Endothelial cell of umbilical vein (primary cell): ENCODE data around the gene IL9. TPM values are rescaled to one million over a fixed set of nuclear protein-coding genes. Genes with fewer than 3 reads are reported as not detected.

Experiments used
- BruUV-seq: library from RNA; stranded (reverse); fragments of 400-500 nt; replicated peaks from 2 replicates; lab custom pipeline; 2021; lab: Mats Ljungman, UMichigan
- CTCF ChIA-PET: fragments of 300-600, 350-600 bp; sonication (Branson Sonifier 250); formaldehyde crosslinking; loops from one replicate; lab custom pipeline; 2021; ENCODE audit warnings: antibody characterized with exemption, inconsistent platforms; lab: Charles Lee
- POLR2A ChIA-PET: fragments of 300-600, 350-600 bp; sonication (Branson Sonifier 250); formaldehyde crosslinking; loops from one replicate; lab custom pipeline; 2021; ENCODE audit warnings: antibody characterized with exemption, inconsistent platforms; lab: Charles Lee
- DNase-seq: peaks from one replicate; pipeline ENCODE4 v3.0.0-alpha.2; 2011; ENCODE audit warnings: low read depth, low spot score
- FAIRE-seq: peaks from 2 replicates; lab custom pipeline; 2011; peaks lifted over from hg19 to GRCh38; lab: Jason Lieb, UNC
- H2AFZ ChIP-seq: 2 replicates; pipeline ENCODE4 v1.6.0; 2012; ENCODE audit warnings: low read depth, low read length, control low read depth, inconsistent platforms
- H3K27ac ChIP-seq: 2 replicates; pipeline ENCODE4 v1.5.1; 2011; ENCODE audit warnings: low read depth, mild to moderate bottlenecking, control low read depth, low read length, moderate library complexity; ENCODE audit not compliant: insufficient read depth
- H3K27me3 ChIP-seq, 2 experiments: 2 replicates each; pipeline versions ENCODE4 v1.6.0 to v1.6.1; 2011; ENCODE audit warnings: low read length in 2 of 2, mixed read lengths in 1 of 2; ENCODE audit not compliant: control insufficient read depth in 2 of 2, insufficient read depth in 2 of 2
- H3K36me3 ChIP-seq, 2 experiments: 2 replicates in 1 of 2; 3 replicates in 1 of 2; pipeline ENCODE4 v1.5.1; 2011; ENCODE audit warnings: low read length in 2 of 2, mild to moderate bottlenecking in 1 of 2, moderate library complexity in 1 of 2; ENCODE audit not compliant: control insufficient read depth in 2 of 2, insufficient read depth in 2 of 2; ENCODE audit errors: extremely low read depth in 1 of 2
- H3K4me1 ChIP-seq: 3 replicates; pipeline ENCODE4 v1.5.1; 2011; ENCODE audit warnings: mild to moderate bottlenecking, low read length; ENCODE audit not compliant: control insufficient read depth, insufficient read depth; ENCODE audit errors: extremely low read depth
- H3K4me2 ChIP-seq: 2 replicates; pipeline ENCODE4 v1.6.1; 2011; ENCODE audit warnings: low read length, control low read depth, mixed read lengths; ENCODE audit not compliant: insufficient read depth
- H3K4me3 ChIP-seq, 3 experiments: fragments of 200-600 bp in 1 of 3; sonication (generic), shearing (Covaris generic) in 1 of 3; replicated peaks in 1 of 3; 2 replicates each; pipeline ENCODE4 v1.5.1; 2011 to 2016; ENCODE audit warnings: control low read depth in 3 of 3, low read length in 3 of 3, mild to moderate bottlenecking in 2 of 3, inconsistent platforms in 1 of 3, low read depth in 1 of 3, moderate library complexity in 1 of 3; ENCODE audit not compliant: insufficient read depth in 1 of 3
- H3K79me2 ChIP-seq: 2 replicates; pipeline ENCODE4 v1.6.0; 2012; ENCODE audit warnings: low read length, inconsistent platforms; ENCODE audit not compliant: control insufficient read depth, insufficient read depth
- H3K9ac ChIP-seq: replicated peaks from 2 replicates; pipeline ENCODE3; 2011; ENCODE audit warnings: low read length, control low read depth; ENCODE audit not compliant: insufficient read depth; ENCODE audit errors: extremely low read depth
- H3K9me1 ChIP-seq: replicated peaks from 3 replicates; pipeline ENCODE4 v1.6.0; 2011; ENCODE audit warnings: mild to moderate bottlenecking, low read length; ENCODE audit not compliant: control insufficient read depth, insufficient read depth; ENCODE audit errors: extremely low read depth
- H3K9me3 ChIP-seq: replicated peaks from 2 replicates; pipeline ENCODE4 v1.5.1; 2012; ENCODE audit warnings: low read length, inconsistent platforms; ENCODE audit not compliant: control insufficient read depth, insufficient read depth
- H4K20me1 ChIP-seq: replicated peaks from 2 replicates; pipeline ENCODE3; 2011; ENCODE audit warnings: mild to moderate bottlenecking, low read length; ENCODE audit not compliant: control insufficient read depth, insufficient read depth; ENCODE audit errors: extremely low read depth
- EZH2 ChIP-seq: IDR thresholded peaks from 2 replicates; pipeline ENCODE4 v1.6.1; 2012; ENCODE audit warnings: borderline replicate concordance, low read depth, mild to moderate bottlenecking, moderate library complexity, low read length, inconsistent platforms; ENCODE audit not compliant: severe bottlenecking
- FOS ChIP-seq: IDR thresholded peaks from 2 replicates; pipeline ENCODE4 v1.6.1; 2011; ENCODE audit warnings: mild to moderate bottlenecking, low read length, moderate library complexity, borderline replicate concordance; ENCODE audit not compliant: insufficient read depth
- GATA2 ChIP-seq: IDR thresholded peaks from 2 replicates; pipeline ENCODE4 v1.7.0; 2011; ENCODE audit warnings: low read depth, mild to moderate bottlenecking, moderate library complexity, mixed read lengths, low read length; ENCODE audit not compliant: insufficient read length, insufficient read depth
- dilution Hi-C: fragments of 300-500 bp; cut with MboI; formaldehyde crosslinking; loops from one replicate; pipeline ENCODE4 v1.15.0; 2019; ENCODE audit warnings: low sequenced_read_pairs; ENCODE audit not compliant: extremely low pct_ligation_motif_present
- intact Hi-C: fragments of 100-400 bp; cut with micrococcal nuclease; formaldehyde crosslinking; loops from one replicate; pipeline ENCODE4 v1.10.0; 2022
- polyA plus RNA-seq, 4 experiments: library from polyadenylated mRNA; depleted of rRNA in 3 of 4; stranded (reverse) in 3 of 4; unstranded in 1 of 4; fragments of >200 nt; gene quantifications; 2 replicates each; pipeline versions ENCODE4 v1.2.1 to v1.2.3, GENCODE V29; 2011 to 2012; ENCODE audit warnings: missing spikeins in 1 of 4
- total RNA-seq: library from RNA; stranded (reverse); gene quantifications from 2 replicates; pipeline ENCODE4 v1.2.3, GENCODE V29; 2021
- TF ChIP-seq, protein P1 (sequence below): IDR thresholded peaks from 2 replicates; pipeline ENCODE4 v1.6.1; 2011; ENCODE audit not compliant: insufficient read depth, insufficient read length
- TF ChIP-seq, protein P2 (sequence below), 2 donors: IDR thresholded peaks; 1 replicate in 1 of 2; 2 replicates in 1 of 2; pipeline ENCODE4 v1.5.1; 2011; ENCODE audit warnings: low read length in 2 of 2, mild to moderate bottlenecking in 2 of 2, moderate library complexity in 2 of 2, control low read depth in 1 of 2, inconsistent platforms in 1 of 2, low read depth in 1 of 2; ENCODE audit not compliant: insufficient read depth in 1 of 2; ENCODE audit errors: extremely low read depth in 1 of 2

Gene IL9
- total and polyA plus RNA-seq, 2 donors (not counting 3 experiments of a cell fraction or from before 2014, with no cell fraction given) = not detected

DNA sequence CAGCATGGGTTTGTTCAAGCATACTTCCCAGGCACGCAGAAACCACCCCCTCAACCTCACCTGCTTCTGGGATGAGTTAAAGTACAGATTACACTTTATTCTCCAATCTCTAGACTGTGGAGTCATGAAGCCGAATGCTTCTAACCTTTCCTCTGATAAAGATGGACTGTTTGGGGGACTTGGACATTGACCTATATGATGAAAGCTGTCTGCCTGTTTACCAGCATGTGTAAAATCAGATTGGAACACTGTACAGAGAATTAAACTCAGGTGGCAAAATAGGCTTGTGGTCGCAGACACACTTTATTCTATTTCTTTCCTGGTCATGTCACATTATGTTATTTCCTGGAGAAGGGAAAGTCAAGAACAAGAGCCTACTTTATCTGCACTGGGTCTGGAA is 25.7 kb downstream of the IL9 start:
- ChIA-PET CTCF (interaction anchor here (1.0 kb wide), 1 partner anchor 40 kb away, joined by 4 read pairs; no protein-coding TSS in a partner anchor), POLR2A (no interaction called here)
- no TSS peak for BruUV-seq
- intact Hi-C loops = no loop called here
- no peaks in the 10 kb centered on the region for H3K79me2 ChIP-seq
- dilution Hi-C loops = no loop called here
- no peak overlapping the region for H3K4me3 ChIP-seq
- H3K36me3 ChIP-seq = no peaks in the 10 kb centered on the region
- no peaks in the 10 kb centered on the region for H4K20me1 ChIP-seq
- H3K9ac ChIP-seq = no peak overlapping the region
- H3K27me3 ChIP-seq = no peaks in the 10 kb centered on the region
- no peak overlapping the region for H3K27ac ChIP-seq
- no peak for FAIRE-seq
- H3K4me2 ChIP-seq = no peak overlapping the region
- H2AFZ ChIP-seq = no peak overlapping the region
- no peak for DNase-seq
- no peak for TF ChIP-seq FOS
- no peak for TF ChIP-seq GATA2
- TF ChIP-seq, protein P1, sequence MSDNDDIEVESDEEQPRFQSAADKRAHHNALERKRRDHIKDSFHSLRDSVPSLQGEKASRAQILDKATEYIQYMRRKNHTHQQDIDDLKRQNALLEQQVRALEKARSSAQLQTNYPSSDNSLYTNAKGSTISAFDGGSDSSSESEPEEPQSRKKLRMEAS = no peak
- TF ChIP-seq, protein P2, sequence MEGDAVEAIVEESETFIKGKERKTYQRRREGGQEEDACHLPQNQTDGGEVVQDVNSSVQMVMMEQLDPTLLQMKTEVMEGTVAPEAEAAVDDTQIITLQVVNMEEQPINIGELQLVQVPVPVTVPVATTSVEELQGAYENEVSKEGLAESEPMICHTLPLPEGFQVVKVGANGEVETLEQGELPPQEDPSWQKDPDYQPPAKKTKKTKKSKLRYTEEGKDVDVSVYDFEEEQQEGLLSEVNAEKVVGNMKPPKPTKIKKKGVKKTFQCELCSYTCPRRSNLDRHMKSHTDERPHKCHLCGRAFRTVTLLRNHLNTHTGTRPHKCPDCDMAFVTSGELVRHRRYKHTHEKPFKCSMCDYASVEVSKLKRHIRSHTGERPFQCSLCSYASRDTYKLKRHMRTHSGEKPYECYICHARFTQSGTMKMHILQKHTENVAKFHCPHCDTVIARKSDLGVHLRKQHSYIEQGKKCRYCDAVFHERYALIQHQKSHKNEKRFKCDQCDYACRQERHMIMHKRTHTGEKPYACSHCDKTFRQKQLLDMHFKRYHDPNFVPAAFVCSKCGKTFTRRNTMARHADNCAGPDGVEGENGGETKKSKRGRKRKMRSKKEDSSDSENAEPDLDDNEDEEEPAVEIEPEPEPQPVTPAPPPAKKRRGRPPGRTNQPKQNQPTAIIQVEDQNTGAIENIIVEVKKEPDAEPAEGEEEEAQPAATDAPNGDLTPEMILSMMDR (IDR thresholded peaks at IDR 0.05; ENCODE audit: extremely low read depth in 1 of 2, insufficient read depth in 1 of 2, low read depth in 1 of 2, low read length in 2 of 2) = no peak
- H3K9me3 ChIP-seq = no peaks in the 10 kb centered on the region
- H3K9me1 ChIP-seq = no peaks in the 10 kb centered on the region
- no peaks in the 10 kb centered on the region for H3K4me1 ChIP-seq

- H2AFZ ChIP-seq = no peak overlapping the region
- CTCF ChIA-PET = no interaction called here
- H3K9ac ChIP-seq = no peak overlapping the region
- no peaks in the 10 kb centered on the region for H3K27me3 ChIP-seq
- no TSS peak for BruUV-seq
- intact Hi-C loops (no loop called here), dilution Hi-C loops (no loop called here)
- no peak overlapping the region for H3K4me3 ChIP-seq
- H3K4me1 ChIP-seq = no peaks in the 10 kb centered on the region
- no peaks in the 10 kb centered on the region for H3K36me3 ChIP-seq
- no peak overlapping the region for H3K27ac ChIP-seq
- no peaks in the 10 kb centered on the region for H4K20me1 ChIP-seq
- no peak overlapping the region for H3K4me2 ChIP-seq
- DNase-seq = no peak
- no peaks in the 10 kb centered on the region for H3K9me3 ChIP-seq
- no peak for FAIRE-seq
- H3K9me1 ChIP-seq = no peaks in the 10 kb centered on the region
- no peak for TF ChIP-seq EZH2
- no peaks in the 10 kb centered on the region for H3K79me2 ChIP-seq
- POLR2A ChIA-PET = no interaction called here
These were observed 26.4 kb downstream of the IL9 start for GRCh38 chr5:135869276-135869675.
